Activated CD8-positive, alpha-beta memory T cell treated with anti-CD3 and anti-CD28 coated beads, Interleukin-2, amount 50 U/mL, for 24 hours (primary cell): ENCODE results near the gene C16orf89.

ENCODE experiments used
- DNase-seq: peaks from one replicate; pipeline ENCODE4 v3.0.0-alpha.2; 2020; ENCODE audit errors: extremely low read depth

C16orf89 gene

GRCh38 chr16:5028950-5029475 lies 36.7 kb downstream of the C16orf89 start:
- no peak for DNase-seq

- no peak for DNase-seq
Measured at GRCh38 chr16:5027575-5028235, 38.1 kb downstream of the C16orf89 start.

- no peak for DNase-seq
Measured at GRCh38 chr16:5027086-5027485, 38.7 kb downstream of the C16orf89 start.

- no peak for DNase-seq
Measured at GRCh38 chr16:5026664-5027063, 39.1 kb downstream of the C16orf89 start.

GRCh38 chr16:5025171-5025632 lies 40.6 kb downstream of the C16orf89 start:
- DNase-seq: no peak

GRCh38 chr16:5024632-5025031 lies 41.1 kb downstream of the C16orf89 start:
- DNase-seq: no peak

GRCh38 chr16:5022521-5022920 lies 43.2 kb downstream of the C16orf89 start:
- no peak for DNase-seq

- DNase-seq: no peak
Measured at GRCh38 chr16:5020551-5020950, 45.2 kb downstream of the C16orf89 start.

GRCh38 chr16:5019775-5020174 lies 46.0 kb downstream of the C16orf89 start:
- no peak for DNase-seq

- DNase-seq: no peak
Measured at GRCh38 chr16:5018793-5019192, 47.0 kb downstream of the C16orf89 start.

- no peak for DNase-seq
Measured at GRCh38 chr16:5017678-5017969, 48.1 kb downstream of the C16orf89 start.

GRCh38 chr16:5016967-5017677 lies 48.6 kb downstream of the C16orf89 start:
- no peak for DNase-seq

GRCh38 chr16:5015887-5016286 lies 49.9 kb downstream of the C16orf89 start:
- DNase-seq: no peak

GRCh38 chr16:5015351-5015750 lies 50.4 kb downstream of the C16orf89 start:
- DNase-seq: no peak

GRCh38 chr16:5012887-5013286 lies 52.9 kb downstream of the C16orf89 start:
- no peak for DNase-seq

- no peak for DNase-seq
Measured at GRCh38 chr16:5011637-5012036, 54.1 kb downstream of the C16orf89 start.

- DNase-seq: no peak
Measured at GRCh38 chr16:5010576-5011329, 55.0 kb downstream of the C16orf89 start.

- no peak for DNase-seq
Measured at GRCh38 chr16:5008311-5008731, 57.4 kb downstream of the C16orf89 start.

- DNase-seq: no peak
Measured at GRCh38 chr16:5007256-5007655, 58.5 kb downstream of the C16orf89 start.

- DNase-seq: no peak
Measured at GRCh38 chr16:5006348-5007193, 59.2 kb downstream of the C16orf89 start.

GRCh38 chr16:5005916-5006315 lies 59.8 kb downstream of the C16orf89 start:
- no peak for DNase-seq

- DNase-seq: no peak
Measured at GRCh38 chr16:5004311-5004710, 61.4 kb downstream of the C16orf89 start.
